Thyroid gland (tissue), 4 donors: ENCODE measurements around the gene USP6NL. TPM values are rescaled to one million over a fixed set of nuclear protein-coding genes. Genes with fewer than 3 reads are reported as not detected.

Experiments
- DNase-seq, 2 donors: peaks; one replicate each; pipeline ENCODE4 v3.0.0-alpha.2; 2019
- H3K27ac ChIP-seq, 3 donors: fragments of 200-600 bp; sonication (generic); 1 replicate in 2 of 3; 2 replicates in 1 of 3; pipeline ENCODE4 v1.5.1; 2016 to 2019; ENCODE audit warnings: mild to moderate bottlenecking in 1 of 3, moderate library complexity in 1 of 3
- H3K27me3 ChIP-seq: fragments of 200-600 bp; sonication (generic); one replicate; pipeline ENCODE4 v1.5.1; 2019
- H3K36me3 ChIP-seq, 2 donors: fragments of 200-600 bp; sonication (generic); one replicate each; pipeline ENCODE4 v1.5.1; 2016 to 2019
- H3K4me1 ChIP-seq, 2 donors: fragments of 200-600 bp; sonication (generic); one replicate each; pipeline ENCODE4 v1.5.1; 2017 to 2019
- H3K4me3 ChIP-seq, 3 donors: fragments of 200-600 bp; sonication (generic); replicated peaks in 1 of 3; 1 replicate in 2 of 3; 2 replicates in 1 of 3; pipeline ENCODE4 v1.5.1; 2016; ENCODE audit warnings: mild to moderate bottlenecking in 1 of 3
- H3K9me3 ChIP-seq: fragments of 200-600 bp; sonication (generic); one replicate; pipeline ENCODE4 v1.5.1; 2017
- CTCF ChIP-seq, 6 experiments: fragments of 200-600 bp in 3 of 6; fragments of 450-650 bp in 3 of 6; sonication (generic) in 3 of 6; IDR thresholded peaks; one replicate each; pipeline ENCODE4 v1.5.1; 2016 to 2019; ENCODE audit warnings: antibody characterized with exemption in 6 of 6, mild to moderate bottlenecking in 2 of 6, inconsistent platforms in 1 of 6, moderate library complexity in 1 of 6
- POLR2A ChIP-seq, 2 donors: fragments of 450-650 bp; IDR thresholded peaks; one replicate each; pipeline ENCODE4 v1.6.1; 2017; ENCODE audit warnings: antibody characterized with exemption in 2 of 2, mild to moderate bottlenecking in 2 of 2, moderate library complexity in 1 of 2
- WGBS, 2 donors: methylation state at CpG; one replicate each; pipeline ENCODE4 v1.1.5; 2017; 5-methylcytosine and 5-hydroxymethylcytosine counted together
- intact Hi-C: fragments of 100-400 bp; cut with DNase I; formaldehyde crosslinking; loops from one replicate; pipeline ENCODE4 v1.15.1; 2023
- total RNA-seq, 4 donors: library from RNA; depleted of rRNA; stranded (reverse); fragments of >200 nt; gene quantifications; one replicate each; pipeline ENCODE4 v1.2.3, GENCODE V29; 2016

The USP6NL gene
- total RNA-seq, 4 donors from 2014 or later: 16.7 to 24.3 (median 17.8) TPM

GRCh38 chr10:11454958-11455566 is 156.4 kb downstream of the USP6NL start:
- H3K4me3 ChIP-seq: no peak overlapping the region
- H3K36me3 ChIP-seq: no peaks in the 10 kb centered on the region
- H3K4me1 ChIP-seq: no peaks in the 10 kb centered on the region
- TF ChIP-seq CTCF (IDR thresholded peaks at IDR 0.05): no peak
- no peak for TF ChIP-seq POLR2A (IDR thresholded peaks at IDR 0.05)
- no peaks in the 10 kb centered on the region for H3K27me3 ChIP-seq
- WGBS, 2 donors: 81 to 84% methylated on average over 8 of the region's 8 CpGs
- intact Hi-C loops: no loop called here
- DNase-seq: no peak
- H3K27ac ChIP-seq: no peak overlapping the region
- no peaks in the 10 kb centered on the region for H3K9me3 ChIP-seq

- Histone ChIP-seq H3K4me3 (no peak overlapping the region), H3K4me1 (no peaks in the 10 kb centered on the region), H3K36me3 (no peaks in the 10 kb centered on the region), H3K27me3 (no peaks in the 10 kb centered on the region), H3K9me3 (no peaks in the 10 kb centered on the region), H3K27ac (no peak overlapping the region)
- intact Hi-C loops: no loop called here
- TF ChIP-seq CTCF (IDR thresholded peaks at IDR 0.05): no peak
- no peak for TF ChIP-seq POLR2A (IDR thresholded peaks at IDR 0.05)
- WGBS, 2 donors: 94 to 97% methylated on average over 4 of the region's 4 CpGs
- no peak for DNase-seq
These were observed 157.3 kb downstream of the USP6NL start for GRCh38 chr10:11454160-11454559.

- H3K4me3 ChIP-seq: no peak overlapping the region
- intact Hi-C loops: no loop called here
These were observed 159.7 kb downstream of the USP6NL start for GRCh38 chr10:11451640-11452260.

GRCh38 chr10:11450427-11450826 is 161.0 kb downstream of the USP6NL start:
- Histone ChIP-seq H3K36me3 (no peaks in the 10 kb centered on the region), H3K4me3 (no peak overlapping the region), H3K4me1 (no peaks in the 10 kb centered on the region), H3K27me3 (no peaks in the 10 kb centered on the region), H3K9me3 (no peaks in the 10 kb centered on the region), H3K27ac (no peak overlapping the region)
- TF ChIP-seq POLR2A (IDR thresholded peaks at IDR 0.05): no peak
- WGBS, 2 donors: 60 to 70% methylated on average over 6 of the region's 6 CpGs
- intact Hi-C loops: no loop called here
- no peak for DNase-seq

More at GRCh38 chr10:11451640-11452260, 159.7 kb downstream of the USP6NL start:
- no peaks in the 10 kb centered on the region for H3K9me3 ChIP-seq
- H3K27ac ChIP-seq: no peak overlapping the region
- H3K4me1 ChIP-seq: no peaks in the 10 kb centered on the region
- no peaks in the 10 kb centered on the region for H3K27me3 ChIP-seq
- no peak for DNase-seq
- TF ChIP-seq CTCF (IDR thresholded peaks at IDR 0.05): no peak
- no peak for TF ChIP-seq POLR2A (IDR thresholded peaks at IDR 0.05)
- no peaks in the 10 kb centered on the region for H3K36me3 ChIP-seq
- 78 to 85% methylated on average over 13 of the region's 13 CpGs for WGBS, 2 donors

GRCh38 chr10:11449761-11450160 is 161.7 kb downstream of the USP6NL start:
- WGBS, 2 donors: 85% methylated on average over 8 of the region's 8 CpGs
- no peak for DNase-seq
- TF ChIP-seq CTCF (IDR thresholded peaks at IDR 0.05): no peak
- TF ChIP-seq POLR2A (IDR thresholded peaks at IDR 0.05): no peak
- intact Hi-C loops: no loop called here
- Histone ChIP-seq H3K9me3 (no peaks in the 10 kb centered on the region), H3K4me3 (no peak overlapping the region), H3K27ac (no peak overlapping the region), H3K27me3 (no peaks in the 10 kb centered on the region), H3K4me1 (no peaks in the 10 kb centered on the region), H3K36me3 (no peaks in the 10 kb centered on the region)
